DND-41 (cell line): ENCODE data around the gene RASGRP4.

Experiments used
- CTCF ChIP-seq: IDR thresholded peaks from 2 replicates; pipeline ENCODE4 v1.5.1; 2012; ENCODE audit warnings: borderline replicate concordance, low read length, moderate library complexity, mild to moderate bottlenecking; ENCODE audit not compliant: poor library complexity, severe bottlenecking; ENCODE audit errors: extremely low read depth
- EZH2 ChIP-seq: IDR thresholded peaks from 3 replicates; pipeline ENCODE4 v1.6.1; 2012; ENCODE audit warnings: borderline replicate concordance, low read depth, mild to moderate bottlenecking, moderate library complexity, low read length, inconsistent platforms; ENCODE audit not compliant: severe bottlenecking

- TF ChIP-seq CTCF (no peak), EZH2 (no peak)
Measured at GRCh38 chr19:38442736-38443135, 16.7 kb upstream of the RASGRP4 start.
